HS-5 (cell line): ENCODE measurements around the gene NR2F6.

Source experiments
- DNase-seq: peaks from one replicate; pipeline ENCODE4 v3.0.0-alpha.2; 2012; ENCODE audit warnings: low read depth

The NR2F6 gene

DNA sequence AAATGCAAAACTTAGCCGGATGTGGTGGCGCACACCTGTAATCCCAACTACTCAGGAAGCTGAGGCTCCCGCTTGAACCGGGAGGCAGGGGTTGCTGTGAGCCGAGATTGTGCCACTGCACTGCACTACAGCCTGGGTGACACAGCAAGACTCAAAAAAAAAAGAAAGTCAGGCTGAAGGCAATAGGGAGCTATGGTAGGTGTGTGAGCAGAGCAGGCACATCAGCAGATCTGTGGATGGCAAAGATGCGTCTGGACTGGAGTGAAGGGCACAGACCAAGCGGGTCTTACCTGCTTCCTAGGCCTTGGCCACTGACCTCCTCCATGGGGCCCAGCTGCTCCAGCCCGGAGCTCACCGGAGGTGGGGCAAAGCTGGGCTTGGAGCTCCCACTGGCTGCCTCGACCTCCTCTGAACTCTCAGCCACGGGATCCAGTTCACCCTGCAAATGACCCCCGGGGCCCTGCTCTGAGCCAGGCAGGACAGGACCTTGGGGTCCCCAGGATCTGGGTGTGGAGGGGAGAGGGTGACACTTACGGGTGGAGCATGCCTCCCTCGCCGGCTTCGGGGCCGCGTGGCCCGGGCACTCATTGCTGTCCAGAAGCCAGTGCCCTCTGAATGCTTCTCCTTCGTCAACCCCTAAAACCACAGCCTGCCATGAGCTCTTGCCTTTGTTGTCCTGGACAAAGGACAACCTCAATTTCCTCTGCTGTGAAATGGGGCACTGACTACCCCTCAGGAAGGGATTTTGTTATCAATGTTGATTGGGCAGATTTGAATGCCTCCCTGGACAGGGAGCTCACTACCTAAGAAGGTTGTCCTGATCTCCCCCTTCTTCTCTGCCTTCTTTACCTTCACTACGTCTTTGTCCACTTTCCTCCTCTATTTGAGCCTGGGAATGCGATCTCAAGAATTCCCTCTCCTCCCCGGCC is 18.3 kb upstream of the NR2F6 start:
- no peak for DNase-seq

DNA sequence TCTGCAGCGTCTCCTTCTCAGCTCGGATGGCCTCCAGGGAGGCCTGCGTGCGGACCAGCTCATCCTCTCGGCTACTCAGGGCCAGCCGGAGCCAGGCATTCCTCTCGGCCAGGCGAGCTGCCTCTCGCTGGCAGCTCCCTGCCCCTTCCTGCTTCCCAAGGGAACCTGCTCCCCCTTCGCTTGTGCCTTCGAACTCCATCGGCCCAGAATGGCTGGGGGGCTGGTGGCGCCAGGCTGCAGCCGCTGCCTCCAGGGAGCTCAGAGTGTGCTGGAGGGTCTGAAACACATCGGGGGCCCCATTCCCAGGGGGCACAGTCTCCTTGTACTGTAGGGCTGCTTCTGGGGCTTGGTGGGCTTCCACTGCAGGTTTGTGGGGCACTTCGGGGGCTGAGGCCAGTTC is 16.8 kb upstream of the NR2F6 start:
- no peak for DNase-seq

DNA sequence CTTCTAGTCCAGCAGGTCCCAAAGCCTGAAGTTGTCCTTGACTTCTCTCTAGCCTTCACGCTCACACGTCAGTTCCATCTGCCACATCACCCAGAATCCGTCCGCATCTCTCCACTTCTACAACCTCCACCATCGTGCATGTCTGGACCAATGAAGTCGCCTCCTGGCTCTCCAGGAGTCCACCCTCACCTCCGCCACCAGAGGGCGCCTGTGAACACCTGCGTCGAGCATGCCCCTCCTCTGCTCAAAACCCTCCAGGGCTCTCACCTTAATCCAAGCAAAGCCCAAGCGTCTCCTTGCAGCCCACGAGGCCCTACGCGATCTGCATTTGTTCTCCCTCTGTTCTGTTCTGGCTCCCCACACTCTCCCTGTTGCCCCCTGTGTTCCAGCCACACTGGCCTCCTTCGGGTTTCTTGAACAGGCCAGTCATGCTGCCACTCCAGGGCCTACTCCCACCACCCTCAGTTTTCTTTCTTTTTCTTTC is 15.2 kb upstream of the NR2F6 start:
- DNase-seq, result no peak

DNA sequence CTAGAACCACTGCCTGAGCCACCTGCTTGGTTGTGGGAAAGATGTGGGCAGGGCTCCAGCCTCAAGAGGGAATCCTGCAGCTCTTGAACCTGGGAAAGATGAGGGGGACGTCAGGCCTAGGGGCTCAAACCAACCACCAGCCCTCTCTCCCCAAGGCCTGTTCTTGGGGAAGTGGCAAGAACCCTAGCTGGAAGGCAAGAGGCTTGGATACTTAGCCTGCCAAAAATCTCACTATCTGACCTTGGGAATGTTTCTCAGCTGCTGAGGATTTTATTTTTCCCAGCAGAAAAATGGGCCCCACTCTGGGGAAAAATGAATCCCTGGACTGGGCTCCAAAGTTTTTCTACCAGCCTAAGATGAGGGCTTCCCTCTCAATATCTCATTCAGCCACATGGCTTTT is 14.2 kb upstream of the NR2F6 start:
- DNase-seq, result no peak

DNA sequence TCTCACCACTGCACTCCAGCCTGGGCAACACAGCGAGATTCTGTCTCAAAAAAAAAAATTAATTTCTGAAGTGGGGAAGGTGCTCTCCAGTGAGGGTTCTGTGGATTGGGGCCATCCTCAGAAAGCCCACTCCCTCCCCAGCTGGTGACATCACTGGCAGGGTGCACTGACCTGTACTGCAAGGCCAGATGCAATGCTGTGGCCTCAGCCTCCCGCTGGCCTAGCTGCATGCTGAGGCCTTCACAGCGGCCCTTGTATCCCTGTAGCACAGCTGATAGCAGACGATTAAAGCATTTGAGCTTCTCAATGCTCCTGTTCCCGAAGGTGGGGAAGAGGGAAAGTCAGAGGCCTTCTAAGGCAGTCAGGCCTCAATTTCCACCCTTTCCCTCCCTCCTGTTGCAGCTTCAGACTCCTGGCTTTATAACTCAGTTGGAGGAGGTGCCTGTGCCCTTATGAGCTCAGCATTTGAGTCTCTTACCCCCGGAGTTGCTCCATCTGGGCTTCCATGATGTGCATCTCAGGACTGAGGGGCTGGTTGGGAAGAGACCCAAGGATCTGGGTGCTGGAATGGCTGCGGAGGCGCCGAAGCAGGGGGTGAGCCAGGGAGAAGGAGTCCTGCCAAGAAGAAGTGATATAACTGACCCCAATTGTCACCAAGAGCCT is 13.5 kb upstream of the NR2F6 start:
- no peak for DNase-seq

DNA sequence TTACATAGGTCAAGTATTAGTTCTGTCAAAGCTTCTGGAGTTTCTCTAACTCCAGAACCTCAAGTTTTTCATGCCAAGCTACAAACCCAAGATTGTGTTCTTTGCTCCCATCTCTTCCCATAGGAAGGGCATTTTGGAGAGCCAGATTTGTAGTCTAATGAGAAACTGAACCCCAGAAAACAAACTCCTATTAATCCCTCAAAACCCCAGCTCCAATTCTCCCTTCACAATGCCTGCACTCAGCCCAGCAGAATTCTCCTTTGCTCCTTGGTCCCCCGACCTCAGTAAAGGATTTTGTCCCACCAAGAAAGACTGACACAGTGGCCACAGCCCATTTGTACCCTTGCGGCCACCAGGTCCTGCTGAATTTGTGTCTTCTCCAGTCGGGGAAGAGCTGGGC is 10.4 kb upstream of the NR2F6 start:
- no peak for DNase-seq

DNA sequence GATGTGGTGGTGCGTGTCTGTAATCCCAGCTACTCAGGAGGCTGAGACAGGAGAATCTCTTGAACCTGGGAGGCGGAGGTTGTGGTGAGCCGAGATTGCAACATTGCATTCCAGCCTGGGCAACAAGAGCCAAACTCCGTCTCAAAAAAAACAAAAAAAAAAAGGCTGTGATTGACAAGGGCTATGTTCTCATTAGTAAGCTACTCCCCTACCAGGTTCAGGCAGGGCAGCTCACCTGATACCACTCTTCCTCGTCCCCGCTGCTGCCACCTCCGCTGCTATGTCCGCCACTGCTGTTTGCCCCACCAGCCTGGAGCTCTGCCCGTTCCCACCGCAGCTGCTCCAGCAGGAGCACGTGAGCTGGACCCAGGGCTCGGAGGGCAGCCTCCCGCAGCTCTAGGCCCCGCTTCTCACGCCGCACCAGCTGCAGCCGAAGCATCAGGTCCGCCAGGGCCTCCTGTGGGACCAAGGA is 9.5 kb upstream of the NR2F6 start:
- no peak for DNase-seq

DNA sequence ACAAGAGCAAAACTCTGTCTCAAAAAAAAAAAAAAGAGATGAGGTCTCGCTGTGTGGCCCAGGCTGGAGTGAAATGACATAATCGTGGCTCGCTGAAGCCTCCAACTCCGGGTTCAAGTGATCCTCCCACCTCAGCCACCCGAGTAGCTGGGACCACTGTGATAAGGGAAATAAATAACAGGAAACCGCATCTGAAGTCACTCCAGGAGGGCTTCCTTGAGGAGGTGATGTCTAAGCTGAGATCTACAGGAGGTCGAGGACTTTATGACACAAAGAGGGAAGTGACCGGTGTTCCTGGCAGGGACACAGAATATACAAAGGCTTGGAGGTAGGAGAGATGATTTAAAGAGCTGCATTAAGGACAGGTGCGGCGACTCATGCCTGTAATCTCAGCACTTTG is 8.9 kb upstream of the NR2F6 start:
- DNase-seq, result no peak

DNA sequence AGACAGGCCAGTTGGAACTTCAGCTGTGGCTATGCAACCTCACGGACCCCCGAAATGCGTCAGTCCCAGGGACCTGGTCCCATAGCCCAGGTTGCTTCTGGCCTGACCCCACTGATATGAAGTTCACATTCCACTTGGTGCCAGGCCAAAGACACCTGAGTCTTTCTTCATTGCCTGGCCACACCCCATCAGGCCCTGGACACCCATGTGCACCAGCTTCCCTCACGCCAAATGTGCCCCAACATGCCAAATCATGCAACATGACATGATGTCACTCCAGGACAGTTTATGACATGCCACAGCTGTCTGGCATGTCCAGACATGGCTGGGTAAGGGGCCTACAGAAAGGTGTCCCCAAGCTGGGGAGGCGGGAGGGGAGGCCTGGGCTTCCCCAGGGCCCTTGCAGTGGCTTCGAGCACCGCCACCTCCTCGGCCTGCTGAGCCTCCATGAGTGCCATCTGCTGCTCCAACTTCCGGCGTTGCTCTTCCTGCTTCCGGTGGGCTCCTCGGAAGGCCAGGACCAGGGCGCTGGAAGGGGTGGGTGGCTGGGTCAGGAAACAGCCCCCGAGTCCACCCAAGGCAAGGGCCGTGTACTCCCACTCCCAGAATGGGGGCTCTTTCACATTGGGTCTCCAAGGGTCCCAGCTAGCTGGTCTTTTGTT is 4.3 kb upstream of the NR2F6 start:
- no peak for DNase-seq

DNA sequence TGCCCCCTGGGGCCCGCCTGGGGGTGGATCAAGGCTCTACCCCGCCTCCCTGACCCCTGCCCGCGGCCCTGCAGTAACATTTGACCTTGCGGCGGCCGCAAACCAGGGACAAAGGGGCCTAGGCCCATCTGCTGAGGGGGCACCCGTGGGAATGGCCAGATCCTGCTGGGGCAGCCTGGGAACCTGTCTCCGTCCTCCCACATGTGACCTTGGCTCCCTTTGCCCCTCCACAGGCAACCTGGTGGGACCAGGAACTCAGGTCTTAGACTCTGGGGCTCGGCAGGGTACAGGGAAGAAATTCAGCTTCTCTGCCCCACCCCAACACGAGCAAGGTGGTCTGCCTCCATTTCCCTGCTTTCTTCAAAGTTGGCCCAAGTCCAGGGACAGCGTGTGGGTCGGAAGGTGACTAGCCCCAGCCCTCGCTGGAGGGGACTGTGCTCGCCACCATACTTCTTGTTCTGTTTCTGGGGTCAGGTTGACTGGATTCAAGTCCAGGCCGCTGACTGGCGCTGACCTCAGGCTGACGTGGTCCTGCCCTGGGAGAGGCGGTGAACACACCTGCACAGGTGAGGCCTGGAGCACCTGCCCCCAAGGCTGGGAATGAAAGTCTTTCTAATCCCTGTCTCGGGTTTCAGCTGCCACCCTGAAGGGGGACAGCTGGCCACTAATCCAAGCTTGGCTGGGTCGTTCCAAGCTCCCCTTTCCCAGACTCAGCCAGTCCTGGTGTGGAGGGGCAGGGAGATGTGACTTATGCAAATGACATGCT is 2.5 kb upstream of the NR2F6 start:
- DNase-seq, result no peak

DNA sequence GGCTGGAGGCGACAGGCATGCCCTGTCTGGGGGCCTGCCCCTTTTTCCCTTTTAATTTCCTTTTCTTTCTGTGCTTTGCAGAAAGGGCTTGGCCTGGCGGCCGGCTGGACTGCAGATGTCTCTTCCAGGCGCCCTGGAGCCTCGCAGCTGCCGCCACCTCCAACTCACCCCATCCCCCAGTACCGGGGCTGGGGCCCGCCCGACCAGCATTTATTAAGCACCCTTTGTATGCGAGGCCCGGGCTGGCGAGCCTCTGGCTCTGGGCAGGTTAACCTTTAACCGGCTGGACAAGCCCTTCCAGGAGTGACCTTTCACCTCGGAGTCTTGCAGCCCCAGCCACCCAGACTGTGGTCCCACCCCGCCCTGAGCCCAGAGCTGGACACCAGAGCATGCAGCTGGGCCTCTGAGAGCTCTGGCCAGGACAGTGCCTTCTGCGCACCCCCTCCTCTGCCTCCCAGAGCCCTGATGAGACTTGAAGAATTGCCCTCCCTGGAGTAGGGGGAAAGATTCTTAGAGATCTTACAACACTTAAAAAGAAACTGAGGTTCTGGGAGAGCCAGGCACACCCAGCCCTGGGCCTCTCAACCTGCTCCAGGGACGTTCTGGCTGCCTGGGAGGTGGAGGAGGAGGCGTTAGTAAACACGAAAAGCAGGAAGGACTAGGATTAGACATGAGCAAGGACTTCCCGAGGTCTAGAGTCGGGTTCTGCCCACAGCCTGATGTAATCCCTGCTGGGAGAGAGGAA is 1.1 kb upstream of the NR2F6 start:
- DNase-seq, result no peak

DNA sequence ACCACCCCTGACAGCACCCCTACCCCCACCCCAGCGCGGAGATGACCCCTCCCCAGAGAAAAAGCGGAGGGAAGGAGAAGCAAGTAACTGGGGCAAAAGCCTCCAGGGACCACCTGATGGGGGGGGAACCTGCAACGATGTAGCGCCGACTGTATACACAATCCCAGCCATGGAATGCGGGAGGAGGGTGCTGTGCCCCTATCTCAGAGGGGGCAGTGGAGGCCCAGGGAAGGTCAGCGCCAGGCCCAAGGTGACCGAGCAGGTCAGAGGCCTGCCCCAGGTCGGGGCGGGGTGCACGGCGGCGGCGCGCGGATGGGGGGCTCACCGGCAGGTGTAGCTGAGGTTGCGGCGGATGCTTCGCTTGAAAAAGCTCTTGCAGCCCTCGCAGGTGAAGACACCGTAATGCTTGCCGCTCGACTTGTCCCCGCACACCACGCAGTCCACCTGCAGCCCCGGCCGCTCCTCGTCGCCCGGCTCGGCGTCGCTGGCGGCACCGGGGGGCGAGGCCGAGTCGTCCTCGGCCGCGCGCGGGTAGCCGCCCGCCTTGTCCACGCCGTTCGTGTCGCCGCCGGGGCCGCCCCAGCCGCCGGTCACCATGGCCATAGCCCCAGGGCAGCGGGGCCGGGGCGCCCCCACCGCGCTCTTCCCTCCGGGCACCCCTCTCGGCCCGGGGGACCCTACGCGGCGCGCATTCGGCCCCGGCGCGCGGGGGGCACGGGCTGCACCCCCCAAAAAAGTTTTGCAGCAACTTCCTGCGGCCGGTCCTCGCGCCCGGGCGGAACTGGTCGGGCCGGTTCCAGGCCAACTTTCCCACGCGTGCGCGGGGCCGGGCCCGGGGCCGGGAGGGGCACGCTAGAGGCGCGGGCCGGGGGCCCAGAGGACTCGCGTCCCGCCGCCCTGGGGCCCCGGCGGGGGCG is 843 bp downstream of the NR2F6 start:
- DNase-seq, result no peak

DNA sequence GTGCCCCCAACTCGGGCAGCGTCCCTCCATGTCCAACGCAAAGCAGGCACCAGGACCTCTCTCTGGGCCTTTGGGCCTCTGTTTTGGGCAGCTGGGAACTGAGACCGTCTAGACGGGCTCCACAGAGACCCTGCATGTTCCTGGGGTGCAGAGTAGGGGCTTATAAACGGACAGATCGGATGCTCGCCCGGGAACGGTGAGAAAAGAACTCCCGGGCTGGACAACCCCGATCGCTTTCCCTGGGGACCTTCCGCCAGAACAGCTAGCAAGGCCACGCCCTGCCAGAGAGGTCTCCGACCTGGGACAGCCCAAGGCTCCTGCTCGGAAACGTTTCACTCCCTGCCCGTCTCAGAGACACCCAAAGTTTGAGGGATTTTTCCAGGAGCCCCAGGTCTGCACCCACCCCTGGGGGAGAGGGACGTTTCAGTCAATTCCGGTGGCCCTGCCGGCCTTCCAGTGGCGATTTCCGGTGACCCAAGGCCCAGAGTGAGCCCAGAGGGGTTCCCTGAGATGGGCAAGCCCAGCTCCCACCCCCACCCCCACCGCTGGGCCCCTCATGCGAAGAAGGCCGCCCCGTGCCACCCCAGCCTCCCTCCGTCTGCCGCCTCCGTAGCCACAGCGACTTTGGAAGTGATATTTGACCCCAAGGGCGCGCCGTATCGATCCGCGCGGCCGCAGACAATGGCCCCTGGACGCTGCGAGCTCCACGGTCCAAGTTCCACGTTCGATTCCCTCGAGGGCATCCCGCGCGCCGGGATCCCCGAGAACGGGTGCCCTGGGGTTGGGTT is 1.7 kb downstream of the NR2F6 start:
- DNase-seq, result no peak

DNA sequence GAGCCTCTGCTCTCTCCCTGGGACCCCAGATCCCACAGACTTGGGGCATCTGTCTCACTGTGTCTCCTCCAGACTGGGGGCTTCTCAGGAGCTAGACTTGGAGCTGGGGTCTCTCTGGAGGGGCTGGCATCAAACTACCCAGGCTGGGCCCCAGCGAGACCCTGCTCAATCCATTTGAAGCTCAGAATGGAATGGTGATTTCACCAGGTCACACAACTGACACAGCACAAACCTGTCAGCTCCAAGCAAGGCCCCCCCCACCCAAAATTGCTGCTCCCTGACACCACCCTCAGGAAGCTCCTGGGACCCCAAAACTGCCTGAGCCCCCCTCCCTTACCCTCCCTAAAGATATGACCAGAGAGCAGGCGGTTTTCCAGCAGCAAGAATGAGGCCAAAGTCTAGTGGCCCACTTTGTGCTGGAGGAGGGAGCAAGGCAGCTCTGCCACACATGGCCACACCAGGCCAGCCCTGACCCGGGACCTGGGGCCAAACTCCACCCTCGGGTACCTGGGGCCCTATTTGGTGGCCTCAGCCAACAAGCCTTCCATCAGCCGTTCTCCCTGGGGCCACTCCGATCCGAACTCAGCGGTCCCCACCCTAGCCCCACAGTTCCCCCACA is 2.4 kb downstream of the NR2F6 start:
- DNase-seq, result no peak

DNA sequence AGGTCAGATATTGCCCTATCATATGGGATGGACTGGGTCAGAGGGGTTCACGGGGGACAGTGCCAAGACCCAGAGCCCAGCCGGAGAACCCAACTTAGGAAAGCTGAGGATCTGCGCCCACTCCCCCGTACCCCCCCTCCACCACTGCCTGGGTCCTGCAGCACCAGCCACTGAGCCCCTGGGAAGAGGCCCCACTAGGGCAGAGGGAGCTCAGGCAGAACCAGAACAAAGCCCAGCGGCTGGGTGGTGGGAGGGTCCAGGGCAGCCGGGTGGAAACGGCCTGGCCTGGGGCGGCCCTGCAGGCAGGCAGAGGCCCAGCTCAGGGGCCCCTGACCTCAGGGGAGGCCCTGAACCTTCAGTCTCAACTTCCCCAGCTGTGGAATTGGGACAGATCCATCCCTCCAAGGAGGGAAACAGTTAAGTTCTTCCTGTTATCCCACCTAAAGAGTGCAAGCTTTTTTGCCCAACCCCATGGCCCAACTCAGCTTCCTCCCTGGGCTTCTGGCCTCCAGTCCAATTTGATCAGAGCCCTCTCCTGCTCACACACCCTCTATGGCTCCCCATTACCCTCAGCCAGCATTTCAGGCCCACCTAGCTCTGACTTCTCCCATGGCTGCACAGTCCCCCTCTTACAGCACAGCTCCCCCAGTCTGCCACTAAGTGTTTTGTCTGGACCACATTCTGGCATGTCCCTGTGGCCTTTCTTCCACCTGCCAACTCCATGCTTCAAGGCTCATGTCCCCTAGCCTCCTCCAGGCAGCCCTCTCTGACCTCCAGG is 3.1 kb downstream of the NR2F6 start:
- no peak for DNase-seq

DNA sequence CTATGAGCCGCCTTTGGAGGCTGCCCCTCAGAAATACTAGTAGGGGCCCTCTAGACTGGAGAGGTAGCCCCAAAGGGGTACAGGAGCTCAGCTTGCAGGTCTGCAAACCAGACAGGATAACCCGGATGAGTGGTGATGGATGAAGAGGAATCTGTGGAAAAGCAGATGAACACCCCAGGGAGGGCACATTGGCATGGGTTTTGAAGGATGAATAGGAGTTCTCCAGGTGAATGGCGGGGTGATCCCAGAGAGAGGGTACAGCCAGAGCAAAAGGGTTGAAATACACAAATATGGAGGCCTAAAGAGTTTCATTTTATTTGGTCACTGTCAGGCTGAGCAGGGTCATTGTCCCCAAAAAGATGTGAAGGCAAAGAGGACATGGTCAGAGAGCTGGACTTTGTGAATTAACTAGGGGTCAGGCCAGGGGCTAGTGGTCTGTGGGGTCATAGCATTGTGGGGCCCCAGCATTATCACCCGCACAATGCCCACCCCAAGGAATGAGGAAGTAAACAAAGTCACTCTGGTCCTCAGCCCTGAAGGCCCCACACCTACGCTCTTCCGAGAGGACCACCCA is 4.8 kb downstream of the NR2F6 start:
- no peak for DNase-seq

DNA sequence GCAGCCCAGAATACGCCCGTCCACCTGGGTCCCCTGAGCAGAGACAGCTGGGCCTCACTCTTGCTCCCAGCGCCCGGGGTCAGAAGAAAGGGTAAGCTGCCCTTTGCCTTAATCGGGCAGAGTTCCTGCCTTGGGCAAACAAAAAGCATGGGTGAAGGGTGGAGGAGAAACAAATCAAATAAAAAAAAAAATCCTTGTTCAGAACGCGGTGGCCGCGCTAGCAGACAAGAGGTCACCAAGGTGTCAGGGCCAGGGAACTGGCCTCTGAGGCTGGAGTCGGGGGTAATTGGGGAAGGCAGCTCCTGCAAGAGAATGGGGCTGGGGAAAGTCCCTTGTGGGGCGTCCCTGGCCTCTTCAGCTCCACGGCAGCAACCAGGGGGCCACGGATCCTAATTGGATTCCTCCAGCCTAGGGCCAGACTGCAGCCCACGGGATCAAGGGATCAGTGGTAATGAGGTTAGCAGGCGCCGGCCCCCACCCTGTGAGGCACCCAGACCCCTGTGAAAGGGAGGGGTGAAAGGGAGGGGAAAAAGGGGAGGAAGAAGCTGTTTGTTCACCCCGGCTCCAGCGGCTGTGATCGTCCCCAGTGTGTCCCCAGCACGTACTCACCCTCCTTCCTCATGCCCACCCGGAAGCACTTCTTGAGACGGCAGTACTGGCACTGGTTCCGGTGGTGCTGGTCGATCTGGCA is 5.5 kb downstream of the NR2F6 start:
- DNase-seq, result no peak
